Umbilical cord (tissue), 2 donors: ENCODE measurements around the gene GIT1. TPM values are rescaled to one million over a fixed set of nuclear protein-coding genes. Genes with fewer than 3 reads are reported as not detected.

Experiments used
- DNase-seq: peaks from one replicate; pipeline ENCODE4 v3.0.0-alpha.2; 2015; ENCODE audit warnings: low spot score
- total RNA-seq: library from RNA; depleted of rRNA; stranded (reverse); fragments of >200 nt; gene quantifications from one replicate; pipeline ENCODE4 v1.2.3, GENCODE V29; 2014; ENCODE audit warnings: low replicate concordance; ENCODE audit not compliant: insufficient read depth

The GIT1 gene
- total RNA-seq, 1 donor from 2014 or later: 1.9 TPM

DNA sequence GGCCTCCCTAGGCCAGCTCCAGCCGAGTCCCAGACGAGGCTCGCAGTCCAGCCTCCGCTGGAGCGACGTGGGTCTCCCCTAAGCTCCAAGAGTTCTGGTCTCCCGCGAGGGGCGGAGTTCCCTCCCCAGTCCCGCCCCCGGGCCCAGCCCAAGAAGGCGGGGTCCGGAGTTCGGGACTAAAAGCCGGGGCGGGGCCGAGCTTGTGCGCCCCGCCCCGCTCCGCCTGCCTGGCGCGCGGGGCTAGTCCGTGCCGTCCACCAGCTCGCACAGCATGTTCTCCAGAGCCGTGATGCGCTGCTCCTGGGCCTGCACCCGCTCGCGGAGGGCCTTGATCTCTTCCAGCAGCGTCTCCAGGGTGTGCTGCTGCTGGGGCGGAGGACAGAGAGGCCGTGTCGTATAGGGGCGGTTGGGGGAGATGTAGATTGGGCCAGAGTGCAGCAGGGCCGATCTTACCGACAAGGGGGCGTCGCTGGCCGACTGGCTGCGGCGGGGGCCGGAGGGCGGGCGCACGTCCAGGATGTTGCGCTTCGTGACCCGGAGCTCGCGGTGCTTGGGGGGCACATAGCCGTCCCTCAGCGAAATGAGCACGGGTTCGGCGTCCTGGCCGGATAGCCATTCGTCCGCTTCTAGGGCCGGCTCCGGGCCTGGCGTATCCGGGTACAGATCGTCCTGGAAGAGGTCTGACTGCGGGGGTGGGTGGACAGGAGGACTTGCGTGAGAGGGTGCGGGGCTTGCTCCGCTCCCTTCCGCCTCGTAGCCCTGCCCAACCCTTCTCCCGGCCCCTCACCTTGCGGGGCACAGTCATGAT is 26.2 kb upstream of the GIT1 start:
- peak; percentile 92 for DNase-seq

DNA sequence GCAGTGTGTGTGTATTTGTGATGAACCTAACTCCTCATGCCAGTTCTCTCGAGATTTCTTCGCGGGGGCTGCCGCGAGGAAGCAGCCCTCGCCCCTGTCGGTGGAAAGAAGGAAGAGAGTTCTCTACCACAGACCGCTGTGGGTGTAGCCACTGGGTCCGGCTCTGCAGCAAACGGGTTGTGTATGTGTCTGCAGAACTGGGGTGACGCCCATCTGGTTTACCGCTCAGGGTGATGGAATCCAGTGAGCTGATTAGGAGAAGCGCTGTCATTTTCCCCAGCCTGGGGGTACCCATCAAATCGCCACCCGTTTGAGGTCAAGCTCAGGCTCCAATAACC is 25.6 kb upstream of the GIT1 start:
- DNase-seq: peak; percentile 66

GRCh38 chr17:29614349-29615047 is 25.1 kb upstream of the GIT1 start:
- DNase-seq: no peak

DNA sequence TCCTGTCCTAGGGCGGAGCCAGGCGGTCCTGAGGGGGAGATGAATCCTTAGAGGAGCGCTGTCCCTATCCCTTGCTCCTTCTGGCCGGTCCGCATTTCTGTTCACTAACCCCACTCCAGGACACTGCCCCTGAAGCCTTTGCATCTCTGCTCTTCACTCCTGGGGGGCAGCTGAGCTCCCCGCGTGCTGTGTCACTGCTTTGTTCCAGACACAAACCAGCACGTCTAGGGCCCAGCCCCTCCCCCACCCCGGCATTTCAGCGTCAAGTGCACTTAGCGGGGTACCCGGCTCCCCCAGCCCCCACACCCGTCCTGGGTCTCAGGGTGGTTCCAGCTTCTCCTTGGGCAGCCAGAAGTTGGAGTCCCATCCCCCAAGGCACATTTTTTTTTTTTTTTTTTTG is 24.4 kb upstream of the GIT1 start:
- DNase-seq: no peak

- peak; percentile 92 for DNase-seq
Measured at GRCh38 chr17:29613352-29613837, 23.9 kb upstream of the GIT1 start.

- no peak for DNase-seq
Measured at GRCh38 chr17:29612404-29613280, 23.2 kb upstream of the GIT1 start.

GRCh38 chr17:29612094-29612403 is 22.6 kb upstream of the GIT1 start:
- no peak for DNase-seq

DNA sequence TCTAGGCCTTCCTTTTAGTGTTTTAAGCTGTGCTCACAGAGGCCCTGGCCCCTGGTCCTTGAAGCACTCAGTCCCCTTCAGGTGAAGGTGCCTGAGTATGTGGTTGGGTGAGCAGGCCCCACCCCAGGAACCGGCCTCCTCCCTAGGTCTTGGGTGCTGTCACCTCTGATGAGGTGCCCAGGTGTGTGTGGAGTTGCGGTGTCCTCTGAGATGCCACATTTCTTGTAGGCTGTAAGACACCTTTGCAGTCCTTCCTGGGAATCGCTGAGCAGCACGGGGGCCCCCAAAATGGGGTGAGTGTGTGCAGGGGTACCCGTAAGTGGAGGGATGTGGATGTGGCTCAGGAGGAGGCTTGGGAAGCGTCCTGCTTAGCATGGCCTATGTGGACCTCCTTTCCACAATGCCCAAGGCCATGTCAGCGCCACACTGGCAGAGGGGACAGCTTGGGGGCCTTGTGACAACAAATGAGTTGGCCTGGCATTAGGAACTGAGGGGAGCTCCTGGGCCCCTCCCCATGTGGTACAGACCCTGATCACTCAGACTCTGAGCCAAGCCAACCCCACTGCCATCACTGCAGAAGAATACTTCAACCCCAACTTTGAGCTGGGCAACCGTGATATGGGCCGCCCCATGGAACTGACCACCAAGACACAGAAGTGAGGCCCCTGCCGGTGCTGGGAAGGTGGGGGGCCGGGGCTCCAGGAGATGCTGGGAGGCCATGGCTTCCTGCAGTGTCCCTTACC is 22.1 kb upstream of the GIT1 start:
- no peak for DNase-seq

- DNase-seq: no peak
Measured at GRCh38 chr17:29610395-29610794, 20.9 kb upstream of the GIT1 start.

DNA sequence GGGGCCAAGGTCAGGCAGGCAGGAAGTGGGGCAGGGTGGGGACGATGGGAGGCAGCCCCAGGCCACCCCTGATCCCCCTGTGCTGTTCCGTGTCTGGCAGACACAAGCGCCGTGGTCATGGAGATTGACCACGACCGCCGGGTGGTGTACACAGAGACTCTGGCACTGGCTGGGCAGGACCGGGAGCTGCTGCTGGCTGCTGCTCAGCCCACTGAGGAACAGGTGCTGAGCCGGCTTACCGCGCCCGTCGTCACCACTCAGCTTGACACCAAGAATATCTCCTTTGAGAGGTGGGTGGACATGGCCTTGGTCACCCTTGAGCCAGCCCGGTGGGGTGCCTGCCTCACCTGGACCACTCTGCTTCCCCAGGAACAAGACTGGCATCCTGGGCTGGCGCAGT is 19.5 kb upstream of the GIT1 start:
- no peak for DNase-seq

DNA sequence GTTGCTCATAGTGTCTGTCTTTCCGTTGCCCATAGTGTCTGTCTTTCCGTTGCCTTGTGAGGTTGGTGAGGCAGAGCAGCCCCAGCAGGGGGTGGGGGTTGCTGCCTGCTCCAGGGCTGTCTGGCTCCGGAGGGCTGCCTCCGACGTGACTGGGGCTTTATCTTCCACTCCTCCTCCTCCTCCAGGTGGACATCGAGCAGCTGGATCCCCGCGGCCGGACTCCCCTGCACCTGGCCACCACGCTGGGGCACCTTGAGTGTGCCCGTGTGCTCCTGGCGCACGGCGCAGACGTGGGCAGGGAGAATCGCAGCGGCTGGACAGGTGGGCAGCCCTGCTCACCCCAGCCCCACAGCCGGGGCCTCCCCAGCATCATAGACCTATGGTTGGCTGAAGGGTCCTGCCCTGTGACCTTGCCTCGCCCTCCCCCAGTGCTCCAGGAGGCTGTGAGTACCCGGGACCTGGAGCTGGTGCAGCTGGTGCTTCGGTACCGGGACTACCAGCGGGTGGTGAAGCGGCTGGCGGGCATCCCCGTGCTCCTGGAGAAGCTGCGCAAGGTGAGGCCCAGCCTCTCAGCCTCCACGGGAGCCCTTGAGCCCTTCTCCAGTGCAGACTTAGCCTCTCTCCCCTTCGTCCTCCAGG is 18.2 kb upstream of the GIT1 start:
- no peak for DNase-seq

GRCh38 chr17:29603109-29603674 is 13.7 kb upstream of the GIT1 start:
- DNase-seq: no peak

GRCh38 chr17:29597361-29598172 is 8.1 kb upstream of the GIT1 start:
- no peak for DNase-seq

- DNase-seq: no peak
Measured at GRCh38 chr17:29596811-29597210, 7.4 kb upstream of the GIT1 start.

GRCh38 chr17:29595943-29596774 is 6.7 kb upstream of the GIT1 start:
- no peak for DNase-seq

- no peak for DNase-seq
Measured at GRCh38 chr17:29595107-29595942, 5.9 kb upstream of the GIT1 start.

DNA sequence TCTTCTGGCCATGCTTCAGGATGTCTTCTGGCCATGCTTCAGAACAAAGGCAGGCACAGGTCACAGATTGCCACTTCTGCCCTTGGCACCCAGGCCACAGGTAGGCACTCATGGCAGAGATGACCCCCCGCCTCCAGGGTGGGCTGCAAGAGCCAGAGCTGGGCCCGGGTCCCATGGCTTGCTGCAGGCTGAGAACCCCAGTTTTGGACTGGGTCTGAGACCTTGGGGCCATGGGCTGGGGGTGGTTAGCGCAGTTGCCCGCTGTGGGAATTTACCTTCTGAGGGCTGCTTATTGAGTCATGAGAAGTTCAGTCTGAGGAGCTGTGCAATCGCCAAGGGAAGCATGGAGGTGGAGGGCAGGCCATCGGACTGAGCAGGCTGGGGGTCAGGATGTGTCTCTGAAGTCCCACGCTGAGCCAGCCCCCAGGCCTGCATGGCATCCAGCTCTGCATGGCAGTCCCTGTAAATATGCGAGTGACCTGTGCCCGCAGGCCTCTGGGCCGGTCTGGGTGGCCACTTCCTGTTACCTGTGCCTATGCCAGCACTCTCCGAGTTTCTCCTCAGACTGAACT is 5.2 kb upstream of the GIT1 start:
- DNase-seq: no peak
